ENCODE measurements around the gene ABLIM3. TPM values are rescaled to one million over a fixed set of nuclear protein-coding genes. Genes with fewer than 3 reads are reported as not detected.

Gene ABLIM3
- total RNA-seq, 1 donor from 2014 or later: not detected

DNA sequence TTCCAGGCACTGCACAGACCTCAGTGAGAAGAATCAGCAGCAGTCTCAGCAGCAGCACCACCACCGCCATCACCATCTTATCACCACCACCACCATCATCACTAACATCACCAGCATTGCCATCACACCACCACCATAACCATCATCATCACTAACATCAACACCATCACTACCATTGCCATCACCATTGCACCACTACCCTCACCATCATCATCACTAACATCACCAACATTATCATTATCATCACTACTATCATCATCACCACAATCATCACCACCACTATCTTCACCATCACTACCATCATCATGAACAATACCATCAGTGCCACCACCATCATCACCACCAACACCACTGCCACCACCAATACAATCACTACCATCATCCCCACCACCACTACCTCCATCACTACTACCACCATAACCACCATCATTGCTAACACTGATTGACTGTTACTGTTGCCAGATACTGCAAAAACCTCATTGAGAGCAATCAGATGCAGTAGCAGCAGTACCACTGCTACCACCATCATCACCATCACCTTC, 61.7 kb downstream of the ABLIM3 start:
- Mint-ChIP-seq H3K27me3 (peaks cover 2% of the 10 kb centered on the region), H3K36me3 (ENCODE audit: low read depth) (no peaks in the 10 kb centered on the region), H3K27ac (no peak overlapping the region), H3K4me1 (no peaks in the 10 kb centered on the region), H3K4me3 (no peak overlapping the region), H3K9me3 (no peaks in the 10 kb centered on the region)
- intact Hi-C loops (cut with micrococcal nuclease): no loop called here
- TF ChIP-seq, protein P1, sequence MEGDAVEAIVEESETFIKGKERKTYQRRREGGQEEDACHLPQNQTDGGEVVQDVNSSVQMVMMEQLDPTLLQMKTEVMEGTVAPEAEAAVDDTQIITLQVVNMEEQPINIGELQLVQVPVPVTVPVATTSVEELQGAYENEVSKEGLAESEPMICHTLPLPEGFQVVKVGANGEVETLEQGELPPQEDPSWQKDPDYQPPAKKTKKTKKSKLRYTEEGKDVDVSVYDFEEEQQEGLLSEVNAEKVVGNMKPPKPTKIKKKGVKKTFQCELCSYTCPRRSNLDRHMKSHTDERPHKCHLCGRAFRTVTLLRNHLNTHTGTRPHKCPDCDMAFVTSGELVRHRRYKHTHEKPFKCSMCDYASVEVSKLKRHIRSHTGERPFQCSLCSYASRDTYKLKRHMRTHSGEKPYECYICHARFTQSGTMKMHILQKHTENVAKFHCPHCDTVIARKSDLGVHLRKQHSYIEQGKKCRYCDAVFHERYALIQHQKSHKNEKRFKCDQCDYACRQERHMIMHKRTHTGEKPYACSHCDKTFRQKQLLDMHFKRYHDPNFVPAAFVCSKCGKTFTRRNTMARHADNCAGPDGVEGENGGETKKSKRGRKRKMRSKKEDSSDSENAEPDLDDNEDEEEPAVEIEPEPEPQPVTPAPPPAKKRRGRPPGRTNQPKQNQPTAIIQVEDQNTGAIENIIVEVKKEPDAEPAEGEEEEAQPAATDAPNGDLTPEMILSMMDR (IDR thresholded peaks at IDR 0.05): no peak
- ATAC-seq (ENCODE audit: low read depth) (no peak), DNase-seq (no peak)
- ChIA-PET CTCF (no interaction called here), POLR2A (no interaction called here)

DNA sequence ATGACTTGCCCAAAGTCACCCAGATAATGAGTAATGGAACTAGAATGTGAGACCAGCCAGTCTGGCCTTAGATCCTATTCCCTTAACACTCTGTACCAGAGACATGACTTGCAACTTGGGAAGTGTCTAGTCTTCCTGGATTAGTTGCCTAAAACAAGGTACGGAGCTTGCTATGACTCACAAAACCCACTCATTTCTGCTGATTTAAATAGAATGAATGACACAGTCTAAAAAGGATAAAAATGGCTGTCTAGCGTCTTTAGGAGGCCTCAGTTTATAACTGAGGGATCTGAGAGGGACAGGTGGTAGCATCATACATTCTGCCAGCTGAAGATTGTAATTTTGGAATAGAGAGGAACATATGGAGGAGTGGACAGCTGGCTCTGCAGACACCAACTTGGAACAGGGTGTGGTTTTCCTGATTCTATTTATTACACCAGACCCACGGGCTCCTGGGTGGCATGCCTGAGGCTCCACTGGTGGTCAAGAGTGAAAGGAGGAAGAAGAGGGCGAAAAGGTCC, 62.7 kb downstream of the ABLIM3 start:
- no peak for ATAC-seq (ENCODE audit: low read depth)
- CTCF ChIA-PET: no interaction called here
- TF ChIP-seq, protein P1 (IDR thresholded peaks at IDR 0.05): no peak
- H3K27me3 Mint-ChIP-seq: no peaks in the 10 kb centered on the region
- no peak overlapping the region for H3K27ac Mint-ChIP-seq
- H3K4me1 Mint-ChIP-seq: no peaks in the 10 kb centered on the region
- no peaks in the 10 kb centered on the region for H3K36me3 Mint-ChIP-seq (ENCODE audit: low read depth)
- DNase-seq: no peak
- H3K9me3 Mint-ChIP-seq: no peaks in the 10 kb centered on the region
- POLR2A ChIA-PET: no interaction called here
- intact Hi-C loops (cut with micrococcal nuclease): no loop called here
- H3K4me3 Mint-ChIP-seq: no peak overlapping the region

DNA sequence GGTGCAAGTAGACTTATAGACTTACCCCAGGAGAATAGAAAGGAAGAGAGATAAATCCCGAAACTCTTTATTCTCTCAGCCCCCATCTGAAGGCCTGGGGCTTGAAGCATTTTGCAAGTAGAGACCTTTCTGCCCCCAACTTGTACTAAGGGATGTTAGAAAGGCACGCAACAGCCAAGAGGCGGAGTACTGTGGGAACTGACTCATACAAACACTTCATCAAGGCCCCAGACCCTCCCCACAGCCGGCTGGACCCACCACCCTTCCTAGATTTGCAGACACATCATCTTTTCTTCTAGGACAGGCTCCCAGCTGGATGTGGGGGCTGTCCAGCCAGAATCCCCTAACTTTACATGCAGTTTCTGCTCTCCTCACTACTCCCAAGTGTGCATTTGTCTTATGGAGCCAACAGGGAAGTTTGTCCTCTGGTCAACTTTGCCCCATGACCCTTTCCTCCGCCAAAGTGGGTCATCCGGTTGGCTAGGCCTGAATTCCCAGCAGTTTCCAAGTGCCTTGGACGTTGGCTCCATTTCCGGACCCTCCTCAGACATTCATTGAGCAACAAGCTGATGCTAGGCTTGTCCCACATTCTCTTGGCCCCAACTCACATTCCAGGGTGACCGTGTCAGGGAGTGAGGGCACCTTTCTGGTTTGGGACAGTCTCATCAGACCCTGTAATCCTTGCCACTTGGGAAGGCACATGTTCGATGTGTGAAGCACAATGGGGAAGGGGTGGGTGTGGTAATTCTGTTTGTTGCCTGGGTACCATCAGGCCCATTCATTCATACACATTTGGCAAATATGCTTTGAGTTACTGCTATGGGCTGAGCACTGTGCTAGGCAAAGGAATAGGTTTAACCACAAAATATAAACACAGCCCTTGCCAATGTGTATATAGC, 64.6 kb downstream of the ABLIM3 start:
- Mint-ChIP-seq H3K27ac (no peak overlapping the region), H3K4me1 (no peaks in the 10 kb centered on the region), H3K4me3 (no peak overlapping the region), H3K27me3 (no peaks in the 10 kb centered on the region), H3K36me3 (ENCODE audit: low read depth) (no peaks in the 10 kb centered on the region), H3K9me3 (no peaks in the 10 kb centered on the region)
- TF ChIP-seq, protein P1 (IDR thresholded peaks at IDR 0.05): no peak
- POLR2A ChIA-PET: no interaction called here
- DNase-seq (no peak), ATAC-seq (ENCODE audit: low read depth) (no peak)
- intact Hi-C loops (cut with micrococcal nuclease): no loop called here
- CTCF ChIA-PET: no interaction called here

DNA sequence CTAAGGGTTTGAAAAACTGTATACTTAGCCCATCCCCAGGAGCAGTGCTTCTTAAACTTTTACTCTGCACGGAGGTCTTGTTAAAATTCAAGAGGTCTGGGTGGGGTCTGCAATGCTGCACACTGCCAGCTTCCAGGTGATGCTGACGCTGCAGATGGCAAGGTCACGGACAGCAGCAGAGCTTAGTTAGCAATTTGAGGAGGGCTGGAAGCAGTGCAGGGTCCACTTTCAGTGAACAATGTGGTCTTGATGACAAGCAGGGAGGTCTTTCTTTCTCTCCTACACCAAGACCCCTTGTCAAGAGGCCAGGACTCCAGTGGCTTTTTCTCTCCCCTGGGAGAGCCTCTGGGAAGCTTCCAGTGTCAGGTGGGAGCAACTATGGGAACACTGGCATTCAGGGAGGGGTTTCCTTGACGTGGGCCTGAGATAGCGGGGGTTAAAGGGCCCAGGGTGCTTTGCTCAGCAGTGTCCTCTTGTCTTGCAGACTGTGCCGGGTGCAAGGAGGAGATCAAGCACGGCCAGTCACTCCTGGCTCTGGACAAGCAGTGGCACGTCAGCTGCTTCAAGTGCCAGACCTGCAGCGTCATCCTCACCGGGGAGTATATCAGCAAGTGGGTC, 65.3 kb downstream of the ABLIM3 start:
- H3K27ac Mint-ChIP-seq: no peak overlapping the region
- H3K9me3 Mint-ChIP-seq: no peaks in the 10 kb centered on the region
- no peak overlapping the region for H3K4me3 Mint-ChIP-seq
- DNase-seq (no peak), ATAC-seq (ENCODE audit: low read depth) (no peak)
- ChIA-PET CTCF (no interaction called here), POLR2A (no interaction called here)
- TF ChIP-seq, protein P1 (IDR thresholded peaks at IDR 0.05): no peak
- intact Hi-C loops (cut with micrococcal nuclease): no loop called here
- H3K36me3 Mint-ChIP-seq (ENCODE audit: low read depth): no peaks in the 10 kb centered on the region
- no peaks in the 10 kb centered on the region for H3K27me3 Mint-ChIP-seq
- no peaks in the 10 kb centered on the region for H3K4me1 Mint-ChIP-seq

DNA sequence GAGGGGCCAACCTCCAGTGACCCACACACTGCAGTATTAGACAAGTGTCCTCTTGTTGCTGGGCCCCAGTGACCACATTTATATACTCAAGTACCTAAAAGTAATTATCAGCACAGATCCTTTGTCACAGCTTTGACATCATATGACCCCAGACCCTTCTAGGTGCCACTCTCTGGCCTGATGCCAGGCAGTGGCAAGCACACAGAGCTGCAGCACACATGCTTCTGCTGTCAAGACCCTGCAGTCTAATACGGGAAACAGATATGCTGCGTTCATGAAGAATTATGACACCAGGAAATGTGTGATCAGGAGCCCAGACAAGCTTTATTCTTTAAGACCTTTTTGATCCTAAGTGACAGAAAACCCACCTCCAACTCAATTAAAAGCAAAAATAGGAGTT, 66.5 kb downstream of the ABLIM3 start:
- no peak overlapping the region for H3K27ac Mint-ChIP-seq
- ChIA-PET CTCF (no interaction called here), POLR2A (no interaction called here)
- no peaks in the 10 kb centered on the region for H3K4me1 Mint-ChIP-seq
- H3K27me3 Mint-ChIP-seq: peaks cover under 1% of the 10 kb centered on the region
- TF ChIP-seq, protein P1 (IDR thresholded peaks at IDR 0.05): no peak
- DNase-seq (no peak), ATAC-seq (ENCODE audit: low read depth) (no peak)
- intact Hi-C loops (cut with micrococcal nuclease): no loop called here
- no peaks in the 10 kb centered on the region for H3K9me3 Mint-ChIP-seq
- no peaks in the 10 kb centered on the region for H3K36me3 Mint-ChIP-seq (ENCODE audit: low read depth)
- H3K4me3 Mint-ChIP-seq: no peak overlapping the region

Measured in activated B cell treated with CpG ODN at 0.5 μM for 24 hours (primary cell).